ENCODE data around the gene LRP1B. TPM values are rescaled to one million over a fixed set of nuclear protein-coding genes. Genes with fewer than 3 reads are reported as not detected.

Gene LRP1B
- total RNA-seq, 2 donors from 2014 or later = 0.52 to 3.0 TPM

GRCh38 chr2:142082368-142082767 lies 48.4 kb downstream of the LRP1B start:
- no peak for TF ChIP-seq POLR2A (IDR thresholded peaks at IDR 0.05)
- no peak for TF ChIP-seq CTCF (IDR thresholded peaks at IDR 0.05)
- Histone ChIP-seq H3K9me3 (no peaks in the 10 kb centered on the region), H3K4me1 (no peaks in the 10 kb centered on the region), H3K27me3 (no peaks in the 10 kb centered on the region), H3K4me3 (no peak overlapping the region), H3K36me3 (replicated peaks in 1 of 2; ENCODE audit: insufficient read depth in 1 of 2, low read depth in 2 of 2) (no peaks in the 10 kb centered on the region), H3K27ac (no peak overlapping the region)
- 65 to 71% methylated on average over 3 of the region's 3 CpGs for WGBS, 2 donors
- no peak for ATAC-seq
- no peak for DNase-seq
- intact Hi-C loops (cut with DNase I) = no loop called here

GRCh38 chr2:142076317-142076716 lies 54.5 kb downstream of the LRP1B start:
- no peaks in the 10 kb centered on the region for H3K9me3 ChIP-seq
- no peak overlapping the region for H3K27ac ChIP-seq
- no peaks in the 10 kb centered on the region for H3K36me3 ChIP-seq (replicated peaks in 1 of 2; ENCODE audit: insufficient read depth in 1 of 2, low read depth in 2 of 2)
- no peaks in the 10 kb centered on the region for H3K4me1 ChIP-seq
- WGBS, 2 donors = 50 to 53% methylated on average over 2 of the region's 2 CpGs
- no peak for DNase-seq
- intact Hi-C loops (cut with DNase I) = no loop called here
- H3K27me3 ChIP-seq = no peaks in the 10 kb centered on the region
- TF ChIP-seq POLR2A (IDR thresholded peaks at IDR 0.05) = no peak
- TF ChIP-seq CTCF (IDR thresholded peaks at IDR 0.05) = no peak
- H3K4me3 ChIP-seq = no peak overlapping the region
- ATAC-seq = no peak

GRCh38 chr2:142075826-142076225 lies 55.0 kb downstream of the LRP1B start:
- Histone ChIP-seq H3K27me3 (no peaks in the 10 kb centered on the region), H3K36me3 (replicated peaks in 1 of 2; ENCODE audit: insufficient read depth in 1 of 2, low read depth in 2 of 2) (no peaks in the 10 kb centered on the region), H3K4me1 (no peaks in the 10 kb centered on the region), H3K9me3 (no peaks in the 10 kb centered on the region), H3K27ac (no peak overlapping the region), H3K4me3 (no peak overlapping the region)
- WGBS, 2 donors = 41 to 48% methylated on average over 2 of the region's 2 CpGs
- intact Hi-C loops (cut with DNase I) = no loop called here
- ATAC-seq (no peak), DNase-seq (no peak)
- TF ChIP-seq POLR2A (IDR thresholded peaks at IDR 0.05) (no peak), CTCF (IDR thresholded peaks at IDR 0.05) (no peak)

DNA sequence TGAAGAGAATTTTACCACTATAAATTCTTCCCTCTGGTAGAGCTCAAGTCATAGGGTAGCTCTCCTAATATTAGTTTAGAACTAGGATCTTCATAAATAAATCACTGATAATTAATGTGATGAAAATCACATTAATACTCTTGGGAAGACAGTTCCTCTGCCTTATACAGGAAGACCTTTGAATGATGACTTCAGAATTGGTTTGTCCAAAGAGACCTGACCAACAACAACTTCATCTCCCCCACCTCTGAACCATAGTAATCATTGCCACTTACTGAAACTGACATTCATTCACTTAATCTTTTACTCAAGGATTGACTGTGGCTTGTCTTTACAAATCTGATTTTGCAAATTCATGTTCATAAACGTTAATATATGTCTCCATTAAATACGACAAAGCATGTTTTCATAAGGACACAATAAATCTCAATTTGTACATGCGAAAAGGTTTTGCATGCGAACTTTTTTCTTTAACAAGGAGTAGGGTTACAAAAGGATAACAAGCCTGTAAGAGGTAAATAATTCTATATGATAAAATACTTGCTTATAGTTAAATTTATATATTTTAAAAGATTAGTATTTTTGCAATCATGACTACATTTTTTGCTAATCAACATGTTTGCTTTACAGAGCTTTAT lies 61.4 kb downstream of the LRP1B start:
- DNase-seq = no peak
- H3K27ac ChIP-seq = no peak overlapping the region
- H3K9me3 ChIP-seq = no peaks in the 10 kb centered on the region
- intact Hi-C loops (cut with DNase I) = no loop called here
- no peak overlapping the region for H3K4me3 ChIP-seq
- 64 to 68% methylated on average over 4 of the region's 4 CpGs for WGBS, 2 donors
- TF ChIP-seq CTCF (IDR thresholded peaks at IDR 0.05) (no peak), POLR2A (IDR thresholded peaks at IDR 0.05) (no peak)
- H3K27me3 ChIP-seq = no peaks in the 10 kb centered on the region
- ATAC-seq = no peak
- H3K4me1 ChIP-seq = no peaks in the 10 kb centered on the region
- no peaks in the 10 kb centered on the region for H3K36me3 ChIP-seq (replicated peaks in 1 of 2; ENCODE audit: insufficient read depth in 1 of 2, low read depth in 2 of 2)

- DNase-seq (no peak), ATAC-seq (no peak)
- no peak overlapping the region for H3K27ac ChIP-seq
- intact Hi-C loops (cut with DNase I) = no loop called here
- no peaks in the 10 kb centered on the region for H3K9me3 ChIP-seq
- H3K4me3 ChIP-seq = no peak overlapping the region
- 57 to 60% methylated on average over 3 of the region's 3 CpGs for WGBS, 2 donors
- no peak for TF ChIP-seq CTCF (IDR thresholded peaks at IDR 0.05)
- no peak for TF ChIP-seq POLR2A (IDR thresholded peaks at IDR 0.05)
- H3K36me3 ChIP-seq (replicated peaks in 1 of 2; ENCODE audit: insufficient read depth in 1 of 2, low read depth in 2 of 2) = no peaks in the 10 kb centered on the region
- no peaks in the 10 kb centered on the region for H3K4me1 ChIP-seq
- H3K27me3 ChIP-seq = no peaks in the 10 kb centered on the region
These were observed 65.1 kb downstream of the LRP1B start for GRCh38 chr2:142065700-142066099.
